Gastrocnemius medialis (tissue), 4 donors: Measurements from ENCODE around the gene FBRSL1.

Experiments used
- CTCF ChIP-seq, 5 experiments: fragments of 450-650 bp in 3 of 5; fragments of 200-600 bp in 2 of 5; sonication (generic) in 2 of 5; IDR thresholded peaks in 4 of 5; conservative IDR thresholded peaks in 1 of 5; 1 replicate in 4 of 5; 2 replicates in 1 of 5; pipeline ENCODE4 v1.5.1; 2016 to 2019; ENCODE audit warnings: antibody characterized with exemption in 5 of 5, mild to moderate bottlenecking in 3 of 5, moderate library complexity in 3 of 5
- POLR2A ChIP-seq, 2 donors: fragments of 450-650 bp; IDR thresholded peaks; one replicate each; pipeline ENCODE4 v1.6.1; 2017; ENCODE audit warnings: antibody characterized with exemption in 2 of 2, mild to moderate bottlenecking in 2 of 2, moderate library complexity in 2 of 2

- no peak for TF ChIP-seq CTCF (IDR thresholded peaks at IDR 0.05 in 4 of 5, conservative IDR thresholded peaks at IDR 0.05 in 1 of 5)
- no peak for TF ChIP-seq POLR2A (IDR thresholded peaks at IDR 0.05)
Measured at GRCh38 chr12:132478433-132478803, 11.5 kb upstream of the FBRSL1 start.
